GM19468 (cell line): Measurements from ENCODE around the gene ATP13A5.

Experiments
- ATAC-seq: cut with Tn5 transposase; IDR thresholded peaks from one replicate; pipeline ENCODE4 v1.9.1; 2021; ENCODE audit warnings: mild to moderate bottlenecking, moderate library complexity, moderate number of reproducible peaks; ENCODE audit not compliant: unreplicated experiment; ENCODE audit errors: extremely low read depth

Gene ATP13A5

DNA sequence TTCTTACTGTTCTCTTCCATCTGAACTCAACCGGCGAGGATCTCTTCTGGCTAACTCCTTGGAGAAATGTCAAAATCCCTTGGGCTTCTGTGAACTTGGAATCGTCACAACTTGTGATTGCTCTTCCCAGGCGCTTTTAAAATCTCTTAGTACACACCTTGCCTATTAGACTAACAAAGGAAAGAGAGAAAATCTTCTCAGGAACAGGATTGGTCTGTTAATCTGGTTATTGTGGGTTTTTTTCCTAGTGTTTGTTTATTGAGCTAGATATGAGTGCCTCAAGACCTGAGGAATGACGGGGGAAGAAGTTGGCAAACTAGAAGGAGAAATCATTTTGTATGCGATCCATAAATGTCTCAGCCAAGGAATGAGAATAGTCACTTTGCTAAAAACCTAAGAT is at the start of gene ATP13A5:
TSS of gene ATP13A5 (minus strand) at position 48 of the 400 bp plus-strand sequence. CDS start at position 20, 28 bp downstream.
- ATAC-seq: no peak

- ATAC-seq: no peak
Measured at GRCh38 chr3:193418576-193419373, 40.2 kb upstream of the ATP13A5 start.

GRCh38 chr3:193416629-193417028 is 38.1 kb upstream of the ATP13A5 start:
- no peak for ATAC-seq

DNA sequence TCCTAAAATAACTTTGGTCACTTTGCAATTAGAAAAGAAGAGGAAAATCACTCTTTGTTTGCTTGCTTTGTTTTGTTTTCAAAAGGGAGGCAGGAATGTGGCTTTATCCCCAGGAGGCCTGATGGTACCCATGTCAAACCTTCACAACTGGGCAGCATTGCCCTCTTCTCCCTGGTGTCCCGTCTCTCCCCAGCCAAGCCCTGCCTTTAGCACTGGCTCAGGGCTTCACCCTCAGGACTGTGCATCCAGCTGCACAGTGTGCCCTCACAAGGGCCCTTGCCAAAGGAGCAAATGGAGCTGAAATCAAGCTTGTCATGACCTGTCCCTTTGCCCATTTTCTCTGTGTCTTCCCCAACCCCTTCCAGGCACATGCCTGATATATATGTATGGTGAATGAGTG is 29.1 kb upstream of the ATP13A5 start:
- no peak for ATAC-seq

DNA sequence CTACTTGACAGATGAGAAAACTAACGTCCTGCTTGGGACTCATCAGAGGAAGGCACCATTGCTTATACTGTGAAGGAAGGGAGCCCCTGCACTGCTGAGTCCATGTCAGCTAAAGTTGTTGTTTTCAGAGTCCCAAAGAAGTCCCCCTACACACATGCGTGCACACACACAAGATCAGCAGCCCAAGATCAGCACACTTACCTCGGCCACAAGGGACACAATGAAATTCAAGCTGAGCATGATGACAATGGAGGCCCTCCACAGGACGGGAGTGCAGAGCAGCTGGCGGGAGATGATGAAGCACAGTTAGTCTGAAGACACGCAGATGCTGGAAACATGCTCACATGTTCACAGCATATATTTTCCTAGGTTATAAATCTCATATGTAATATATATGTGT is 28.6 kb upstream of the ATP13A5 start:
- ATAC-seq: no peak

- no peak for ATAC-seq
Measured at GRCh38 chr3:193403307-193403706, 24.8 kb upstream of the ATP13A5 start.

- ATAC-seq: no peak
Measured at GRCh38 chr3:193400304-193400703, 21.8 kb upstream of the ATP13A5 start.

DNA sequence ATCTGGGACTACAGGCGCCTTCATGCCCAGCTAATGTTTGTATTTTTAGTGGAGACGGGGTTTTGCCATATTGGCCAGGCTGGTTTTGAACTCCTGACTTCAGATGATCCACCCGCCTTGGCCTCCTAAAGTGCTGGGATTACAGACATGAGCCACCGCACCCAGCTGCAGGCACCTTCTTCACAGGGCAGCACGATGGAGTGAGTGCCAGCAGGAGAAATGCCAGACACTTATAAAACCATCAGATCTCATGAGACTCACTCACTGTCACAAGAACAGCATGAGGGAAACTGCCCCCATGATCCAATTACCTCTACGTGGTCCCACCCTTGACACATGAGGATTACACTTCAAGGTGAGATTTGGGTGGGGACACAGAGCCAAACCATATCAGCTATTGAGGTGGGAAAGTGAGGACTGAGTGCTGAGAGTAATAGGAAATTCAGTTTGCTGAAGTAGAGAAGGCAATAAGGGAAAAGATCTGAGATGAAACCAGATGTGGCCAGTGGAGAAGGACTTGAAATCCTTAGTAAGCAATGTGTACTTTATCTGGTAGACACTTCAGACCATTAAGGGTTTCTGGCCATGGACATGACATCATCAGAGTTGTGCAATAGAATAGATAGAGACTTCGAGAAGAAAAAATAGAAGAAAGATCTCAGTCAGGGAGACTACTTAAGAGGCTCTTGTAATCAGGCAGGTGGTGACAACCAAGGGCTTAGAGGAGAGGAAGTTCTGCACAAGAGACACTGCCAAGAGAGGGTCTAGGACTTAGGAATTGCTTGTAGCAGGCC is 18.1 kb upstream of the ATP13A5 start:
- ATAC-seq: no peak

DNA sequence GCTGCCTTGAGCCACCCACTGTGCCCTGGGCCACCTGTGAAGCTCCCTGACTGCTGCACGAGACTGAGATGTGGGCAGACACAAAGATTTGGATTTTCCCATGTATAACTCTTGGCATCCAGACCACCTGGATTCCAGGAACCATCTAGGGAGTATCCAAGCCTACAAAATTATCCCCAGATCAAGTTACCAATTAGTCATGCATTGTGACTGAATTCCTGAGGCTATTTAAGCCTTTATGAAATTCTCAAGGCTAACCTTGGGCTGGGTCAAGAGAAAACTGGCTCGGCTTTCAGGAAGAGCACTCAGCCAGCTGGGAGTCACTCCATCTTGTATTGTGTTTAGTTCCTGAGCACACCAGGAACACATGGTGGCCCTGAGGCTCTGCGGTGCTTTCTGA is 13.3 kb upstream of the ATP13A5 start:
- no peak for ATAC-seq

GRCh38 chr3:193389335-193389734 is 10.8 kb upstream of the ATP13A5 start:
- ATAC-seq: no peak

DNA sequence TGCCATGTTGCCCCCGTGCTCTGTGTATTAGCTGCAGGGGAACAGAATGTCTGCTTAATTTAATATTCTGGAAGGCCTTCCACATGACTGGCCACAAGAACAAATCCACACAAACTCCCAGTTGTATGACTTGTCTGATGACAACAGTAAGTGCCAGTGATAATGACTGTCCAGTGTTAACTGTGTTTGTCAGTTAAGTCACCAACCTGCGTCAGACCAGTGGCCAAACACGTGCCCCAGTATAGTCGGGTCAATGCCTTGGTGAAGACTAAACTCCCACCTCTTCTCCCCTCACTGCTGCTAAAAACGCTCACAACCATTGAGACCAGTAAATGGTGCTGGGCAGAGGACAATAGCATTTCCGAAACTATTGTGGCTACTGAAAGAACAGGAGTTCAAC is 9.8 kb upstream of the ATP13A5 start:
- ATAC-seq: no peak

DNA sequence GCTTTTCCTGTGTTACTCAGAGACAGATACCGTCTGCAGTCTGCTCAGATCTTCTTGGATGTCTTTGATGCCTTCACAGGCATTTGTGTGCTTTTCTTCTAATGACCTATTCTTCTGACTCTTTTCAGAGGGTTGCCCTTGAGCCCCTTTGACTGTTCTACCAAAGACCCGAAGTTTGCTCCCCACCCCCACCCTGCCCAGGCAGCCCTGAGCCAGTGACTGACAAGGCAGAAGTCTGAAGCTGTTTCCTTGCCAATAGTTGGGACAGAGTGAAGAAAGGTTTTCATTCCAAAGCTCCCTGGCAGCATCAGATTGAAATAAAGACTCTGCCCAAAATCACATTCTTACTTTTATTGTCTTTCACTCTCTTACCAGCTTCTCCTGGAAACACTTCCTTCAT is 9.0 kb upstream of the ATP13A5 start:
- no peak for ATAC-seq

DNA sequence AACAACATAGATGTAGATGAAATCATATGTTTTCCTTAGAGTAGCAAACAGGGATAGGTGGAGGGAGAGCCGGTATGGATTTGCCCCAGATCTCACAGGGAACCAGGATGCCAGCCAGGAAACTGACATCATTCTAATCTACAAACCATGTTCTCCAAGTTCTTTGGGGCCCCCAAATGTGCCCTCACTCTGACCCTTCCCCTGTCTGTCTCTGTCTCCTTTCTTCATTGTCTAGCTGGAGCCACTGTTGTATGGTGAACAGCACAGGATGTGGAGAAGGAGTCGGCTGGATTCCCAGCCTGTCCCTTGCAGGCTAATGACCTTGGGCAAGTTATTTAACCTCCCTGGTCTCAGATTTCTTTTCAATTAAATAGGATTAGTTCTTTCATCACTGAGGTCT is 962 bp downstream of the ATP13A5 start:
- no peak for ATAC-seq

- no peak for ATAC-seq
Measured at GRCh38 chr3:193375614-193376013, 2.9 kb downstream of the ATP13A5 start.

DNA sequence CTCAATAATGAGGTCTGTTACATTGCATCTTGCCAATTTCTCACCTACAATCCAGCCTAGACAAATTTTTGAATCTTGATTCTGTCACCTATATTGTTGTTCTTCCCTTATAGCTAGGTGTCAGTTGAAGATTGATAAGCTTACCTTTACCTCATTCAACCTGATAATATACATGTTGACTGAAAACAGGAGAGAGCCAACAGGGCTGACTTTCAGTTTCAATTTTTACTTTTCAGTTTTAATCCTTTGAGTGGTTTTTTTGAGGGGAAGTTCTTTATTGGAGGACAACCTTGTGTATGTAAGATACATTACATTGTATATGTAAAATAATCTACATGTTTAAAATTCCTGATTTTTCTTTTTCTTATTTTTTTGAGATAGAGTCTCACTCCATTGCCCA is 5.8 kb downstream of the ATP13A5 start:
- no peak for ATAC-seq

DNA sequence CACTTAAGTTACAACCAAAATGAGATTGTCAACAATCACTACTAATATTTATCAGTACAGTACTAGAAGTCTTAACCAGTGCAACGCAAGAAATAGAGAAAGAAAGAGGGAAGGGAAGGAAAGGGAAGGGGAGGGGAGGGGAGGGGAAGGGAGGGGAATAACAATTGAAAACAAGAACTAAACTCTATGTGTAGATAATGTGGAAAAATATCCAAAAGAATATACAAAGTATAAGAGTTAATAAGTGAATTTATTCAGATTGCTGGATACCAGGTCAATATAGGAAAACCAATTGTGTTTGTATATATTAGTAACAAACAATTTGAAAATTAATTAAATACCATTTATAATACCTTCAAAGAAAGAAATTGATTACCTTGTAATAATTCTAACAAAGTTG is 10.7 kb downstream of the ATP13A5 start:
- ATAC-seq: no peak

DNA sequence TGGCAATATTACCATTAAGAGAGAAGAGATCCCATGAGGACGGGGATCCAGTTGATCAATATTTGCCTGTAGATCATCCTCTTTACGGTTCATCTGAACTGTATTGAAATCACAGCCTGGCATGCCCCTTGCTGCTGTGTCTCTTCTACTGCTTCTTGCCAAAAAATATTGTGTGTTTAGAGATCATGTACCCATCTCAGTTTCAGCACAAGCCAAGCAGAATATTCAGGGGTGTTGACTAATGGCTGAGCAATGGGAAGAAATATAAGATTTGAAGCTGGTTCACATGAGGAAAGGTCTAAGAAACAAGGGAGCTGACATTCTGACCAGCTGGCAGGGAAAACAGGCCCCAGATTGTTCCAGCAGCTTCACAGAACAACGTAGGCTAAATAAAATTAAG is 21.3 kb downstream of the ATP13A5 start:
- ATAC-seq: no peak

- no peak for ATAC-seq
Measured at GRCh38 chr3:193354423-193354822, 24.1 kb downstream of the ATP13A5 start.

GRCh38 chr3:193350744-193351143 is 27.8 kb downstream of the ATP13A5 start:
- ATAC-seq: no peak

GRCh38 chr3:193348686-193349085 is 29.9 kb downstream of the ATP13A5 start:
- ATAC-seq: no peak
